ENCODE measurements around the gene PAQR3.
A peak's percentile ranks its signal among the peaks of the same experiment; 100 is the strongest.

PAQR3 gene

GRCh38 chr4:78864405-78865024, 74.7 kb downstream of the PAQR3 start:
- DNase-seq (ENCODE audit: low read depth, low spot score) = peak; percentile 29

GRCh38 chr4:78863991-78864390, 75.2 kb downstream of the PAQR3 start:
- no peak overlapping the region for H3K27ac ChIP-seq
- no peak for DNase-seq (ENCODE audit: low read depth, low spot score)

More at GRCh38 chr4:78864405-78865024, 74.7 kb downstream of the PAQR3 start:
- H3K27ac ChIP-seq = no peak overlapping the region

- H3K27ac ChIP-seq = no peak overlapping the region
Measured at GRCh38 chr4:78863254-78863869, 75.9 kb downstream of the PAQR3 start.

GRCh38 chr4:78862314-78862737, 76.9 kb downstream of the PAQR3 start:
- DNase-seq (ENCODE audit: low read depth, low spot score) = no peak
- H3K27ac ChIP-seq = no peak overlapping the region

More at GRCh38 chr4:78863254-78863869, 75.9 kb downstream of the PAQR3 start:
- DNase-seq (ENCODE audit: low read depth, low spot score) = no peak

All from epithelial cell of prostate (primary cell).